CD4-positive, CD25-positive, alpha-beta regulatory T cell (primary cell): ENCODE data around the gene ZSWIM6. TPM values are rescaled to one million over a fixed set of nuclear protein-coding genes. Genes with fewer than 3 reads are reported as not detected.

ENCODE experiments used
- ATAC-seq, 2 donors: fragments of 150-1000 bp; cut with Tn5 transposase; one replicate each; pipeline ENCODE4 v1.10.0; 2021; ENCODE audit warnings: low read depth in 2 of 2, moderate number of reproducible peaks in 2 of 2, moderate library complexity in 1 of 2
- DNase-seq, 3 donors: peaks; one replicate each; pipeline versions ENCODE4 v3.0.0 to v3.0.0-alpha.2; 2012 to 2022; ENCODE audit warnings: mixed read lengths in 1 of 3
- H3K27ac ChIP-seq: one replicate; pipeline ENCODE4 v1.7.0; 2013; ENCODE audit warnings: mild to moderate bottlenecking, low read length; ENCODE audit not compliant: insufficient read depth, poor library complexity, severe bottlenecking
- H3K27me3 ChIP-seq: one replicate; pipeline ENCODE4 v1.7.0; 2013; ENCODE audit warnings: low read length; ENCODE audit not compliant: control insufficient read depth, insufficient read depth
- H3K36me3 ChIP-seq: one replicate; pipeline ENCODE4 v1.7.0; 2013; ENCODE audit warnings: mild to moderate bottlenecking, low read length, moderate library complexity; ENCODE audit not compliant: control insufficient read depth, insufficient read depth
- H3K4me1 ChIP-seq: 2 replicates; pipeline ENCODE4 v1.7.0; 2013; ENCODE audit warnings: mild to moderate bottlenecking, low read length; ENCODE audit not compliant: insufficient read depth, control insufficient read depth, poor library complexity, severe bottlenecking
- H3K4me3 ChIP-seq: one replicate; pipeline ENCODE4 v1.7.0; 2013; ENCODE audit warnings: low read depth, mild to moderate bottlenecking, low read length, moderate library complexity
- H3K9me3 ChIP-seq, 2 experiments: 1 replicate in 1 of 2; 2 replicates in 1 of 2; pipeline ENCODE4 v1.7.0; 2013; ENCODE audit warnings: low read length in 2 of 2, mild to moderate bottlenecking in 1 of 2, moderate library complexity in 1 of 2; ENCODE audit not compliant: control insufficient read depth in 2 of 2
- H3K27ac Mint-ChIP-seq, 3 donors: one replicate each; pipeline ENCODE4 v1.8.0; 2020 to 2022; ENCODE audit warnings: mild to moderate bottlenecking in 3 of 3, mixed read lengths in 3 of 3, moderate library complexity in 2 of 3
- H3K27me3 Mint-ChIP-seq: one replicate; pipeline ENCODE4 v1.8.0; 2022; ENCODE audit warnings: mild to moderate bottlenecking, mixed read lengths
- H3K36me3 Mint-ChIP-seq: one replicate; pipeline ENCODE4 v1.8.0; 2020; ENCODE audit warnings: mixed read lengths
- H3K4me1 Mint-ChIP-seq, 4 donors: one replicate each; pipeline ENCODE4 v1.8.0; 2020 to 2022; ENCODE audit warnings: mixed read lengths in 4 of 4, mild to moderate bottlenecking in 1 of 4
- H3K4me3 Mint-ChIP-seq, 4 donors: one replicate each; pipeline ENCODE4 v1.8.0; 2020 to 2022; ENCODE audit warnings: mild to moderate bottlenecking in 4 of 4, mixed read lengths in 4 of 4, moderate library complexity in 3 of 4
- H3K9me3 Mint-ChIP-seq, 7 donors: one replicate each; pipeline ENCODE4 v1.8.0; 2020 to 2022; ENCODE audit warnings: mixed read lengths in 7 of 7, mild to moderate bottlenecking in 3 of 7, moderate library complexity in 2 of 7
- polyA plus RNA-seq, 4 donors: library from polyadenylated mRNA; unstranded; fragments of 300-500 nt; fragmentation: Illumina TruSeq; gene quantifications; one replicate each; pipeline ENCODE4 v1.2.3, GENCODE V29; 2021
- total RNA-seq: library from RNA; stranded (reverse); gene quantifications from one replicate; pipeline ENCODE4 v1.2.3, GENCODE V29; 2022

The ZSWIM6 gene
- total and polyA plus RNA-seq, 5 donors from 2014 or later: 0.41 to 12.2 (median 0.59) TPM

DNA sequence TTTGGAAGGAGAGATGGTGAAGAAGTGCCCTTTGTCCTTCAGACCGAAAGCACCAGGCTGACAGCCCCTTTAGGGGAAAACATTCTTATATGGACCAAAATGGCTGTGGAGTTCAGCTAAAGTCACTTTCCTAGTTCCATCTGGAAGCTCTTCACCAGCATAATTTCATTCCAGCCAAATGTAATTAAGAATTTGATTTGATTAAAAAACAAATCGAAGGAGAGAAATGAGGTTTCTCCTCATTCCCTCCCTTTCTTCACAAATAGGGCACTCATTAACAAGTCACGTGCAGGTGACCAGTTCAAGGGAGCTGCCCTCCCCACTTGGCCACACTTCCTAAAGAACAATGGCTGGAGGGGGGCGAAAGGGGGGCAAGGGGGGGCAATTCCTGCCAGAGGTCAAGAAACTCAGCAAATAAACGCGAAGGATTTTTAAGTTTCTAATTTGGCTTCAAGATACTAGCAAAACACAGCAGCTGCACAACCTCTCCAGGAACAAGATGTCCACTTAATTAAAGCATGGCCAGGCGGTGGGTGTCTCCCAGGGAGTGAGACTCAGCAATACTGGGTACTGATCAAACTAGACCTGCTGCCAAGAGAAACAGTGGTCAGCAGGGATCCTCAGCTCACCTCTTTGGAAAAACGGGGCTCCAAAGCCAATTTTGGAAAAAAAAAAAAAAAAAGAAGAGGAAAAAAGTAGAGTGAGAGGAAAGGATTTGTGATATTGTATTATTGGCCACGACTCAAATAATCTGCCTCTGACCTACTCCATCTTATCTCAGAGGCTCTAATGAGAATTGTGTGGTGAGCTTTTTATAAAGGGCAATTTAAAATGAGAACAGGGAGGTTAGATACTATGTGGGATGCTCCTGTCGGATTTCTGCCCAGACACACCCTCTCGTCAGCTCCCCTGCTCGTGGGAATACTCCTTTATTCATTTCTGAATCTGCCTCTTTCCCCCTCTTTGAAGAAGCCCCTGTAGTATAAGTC, 254.3 kb downstream of the ZSWIM6 start:
- Histone ChIP-seq H3K4me3 (no peak overlapping the region), H3K9me3 (no peaks in the 10 kb centered on the region), H3K36me3 (no peaks in the 10 kb centered on the region), H3K4me1 (no peaks in the 10 kb centered on the region), H3K27me3 (no peaks in the 10 kb centered on the region), H3K27ac (no peak overlapping the region)
- ATAC-seq: no peak
- DNase-seq: no peak
- Mint-ChIP-seq H3K4me1 (no peaks in the 10 kb centered on the region), H3K36me3 (no peaks in the 10 kb centered on the region), H3K9me3 (peaks cover 0 to 3% (median 0%) of the 10 kb centered on the region in 7 donors), H3K4me3 (no peak overlapping the region), H3K27ac (no peak overlapping the region), H3K27me3 (peaks cover 17% of the 10 kb centered on the region)

GRCh38 chr5:61587125-61587524, 255.1 kb downstream of the ZSWIM6 start:
- no peak overlapping the region for H3K27ac Mint-ChIP-seq
- no peaks in the 10 kb centered on the region for H3K36me3 Mint-ChIP-seq
- DNase-seq (no peak), ATAC-seq (no peak)
- H3K4me1 Mint-ChIP-seq: no peaks in the 10 kb centered on the region
- H3K9me3 ChIP-seq: no peaks in the 10 kb centered on the region
- no peak overlapping the region for H3K27ac ChIP-seq
- no peaks in the 10 kb centered on the region for H3K36me3 ChIP-seq
- peaks cover 17% of the 10 kb centered on the region for H3K27me3 Mint-ChIP-seq
- H3K4me3 ChIP-seq: no peak overlapping the region
- no peaks in the 10 kb centered on the region for H3K4me1 ChIP-seq
- H3K27me3 ChIP-seq: no peaks in the 10 kb centered on the region
- peaks cover 0 to 2% (median 0%) of the 10 kb centered on the region in 7 donors for H3K9me3 Mint-ChIP-seq
- no peak overlapping the region for H3K4me3 Mint-ChIP-seq

DNA sequence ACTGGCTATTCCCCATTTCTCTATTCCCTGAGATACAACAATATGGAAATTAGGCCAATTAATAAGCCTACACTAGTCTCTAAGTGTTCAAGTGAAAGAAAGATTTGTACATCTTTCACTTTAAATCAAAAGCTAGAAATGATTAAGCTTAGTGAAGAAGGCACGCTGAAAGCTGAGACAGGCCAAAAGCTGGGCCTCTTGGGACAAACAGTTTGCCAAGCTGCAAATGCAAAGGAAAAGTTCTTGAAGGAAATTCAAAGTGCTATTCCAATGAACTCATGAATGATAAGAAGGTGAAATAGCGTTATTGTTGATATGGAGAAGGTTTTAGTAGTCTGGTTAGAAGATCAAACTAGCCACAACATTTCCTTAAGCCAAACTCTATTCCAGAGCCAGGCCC, 256.2 kb downstream of the ZSWIM6 start:
- H3K9me3 ChIP-seq: no peaks in the 10 kb centered on the region
- no peak for DNase-seq
- H3K36me3 ChIP-seq: no peaks in the 10 kb centered on the region
- no peak for ATAC-seq
- no peaks in the 10 kb centered on the region for H3K36me3 Mint-ChIP-seq
- no peak overlapping the region for H3K27ac ChIP-seq
- H3K4me1 Mint-ChIP-seq: no peaks in the 10 kb centered on the region
- no peak overlapping the region for H3K4me3 Mint-ChIP-seq
- H3K27me3 ChIP-seq: no peaks in the 10 kb centered on the region
- H3K27me3 Mint-ChIP-seq: peaks cover 17% of the 10 kb centered on the region
- H3K27ac Mint-ChIP-seq: no peak overlapping the region
- no peak overlapping the region for H3K4me3 ChIP-seq
- no peaks in the 10 kb centered on the region for H3K4me1 ChIP-seq
- peaks cover 0 to 2% (median 0%) of the 10 kb centered on the region in 7 donors for H3K9me3 Mint-ChIP-seq

DNA sequence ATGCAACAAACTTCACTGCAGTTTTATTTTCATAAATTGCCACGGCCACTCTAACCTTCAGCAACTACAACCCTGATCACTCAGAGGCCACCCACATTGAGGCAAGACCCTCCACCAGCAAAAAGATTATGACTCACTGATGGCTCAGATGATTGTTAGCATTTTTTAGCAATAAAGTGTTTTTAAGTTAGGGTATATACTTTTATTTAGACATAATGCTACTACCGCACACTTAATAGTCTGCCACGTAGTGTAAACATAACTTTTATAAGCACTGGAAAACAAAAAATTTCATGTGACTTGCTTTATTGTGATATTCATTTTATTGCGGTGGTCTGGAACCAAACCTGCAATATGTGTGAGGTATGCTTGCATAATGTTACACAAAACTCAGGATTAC, 257.9 kb downstream of the ZSWIM6 start:
- H3K4me3 ChIP-seq: no peak overlapping the region
- H3K9me3 Mint-ChIP-seq: peaks cover 0 to 5% (median 0%) of the 10 kb centered on the region in 7 donors
- DNase-seq: no peak
- H3K4me3 Mint-ChIP-seq: no peak overlapping the region
- H3K27me3 ChIP-seq: no peaks in the 10 kb centered on the region
- H3K9me3 ChIP-seq: no peaks in the 10 kb centered on the region
- no peak for ATAC-seq
- no peaks in the 10 kb centered on the region for H3K36me3 ChIP-seq
- no peaks in the 10 kb centered on the region for H3K4me1 ChIP-seq
- H3K36me3 Mint-ChIP-seq: no peaks in the 10 kb centered on the region
- H3K27me3 Mint-ChIP-seq: peaks cover 12% of the 10 kb centered on the region
- H3K27ac ChIP-seq: no peak overlapping the region
- H3K27ac Mint-ChIP-seq: no peak overlapping the region
- no peaks in the 10 kb centered on the region for H3K4me1 Mint-ChIP-seq

GRCh38 chr5:61590473-61590872, 258.4 kb downstream of the ZSWIM6 start:
- H3K27me3 ChIP-seq: no peaks in the 10 kb centered on the region
- H3K9me3 ChIP-seq: no peaks in the 10 kb centered on the region
- DNase-seq: no peak
- no peaks in the 10 kb centered on the region for H3K4me1 ChIP-seq
- Mint-ChIP-seq H3K27ac (no peak overlapping the region), H3K4me3 (no peak overlapping the region), H3K27me3 (peaks cover 12% of the 10 kb centered on the region), H3K36me3 (no peaks in the 10 kb centered on the region), H3K9me3 (peaks cover 0 to 5% (median 0%) of the 10 kb centered on the region in 7 donors), H3K4me1 (no peaks in the 10 kb centered on the region)
- H3K36me3 ChIP-seq: no peaks in the 10 kb centered on the region
- ATAC-seq: no peak
- no peak overlapping the region for H3K27ac ChIP-seq
- no peak overlapping the region for H3K4me3 ChIP-seq

DNA sequence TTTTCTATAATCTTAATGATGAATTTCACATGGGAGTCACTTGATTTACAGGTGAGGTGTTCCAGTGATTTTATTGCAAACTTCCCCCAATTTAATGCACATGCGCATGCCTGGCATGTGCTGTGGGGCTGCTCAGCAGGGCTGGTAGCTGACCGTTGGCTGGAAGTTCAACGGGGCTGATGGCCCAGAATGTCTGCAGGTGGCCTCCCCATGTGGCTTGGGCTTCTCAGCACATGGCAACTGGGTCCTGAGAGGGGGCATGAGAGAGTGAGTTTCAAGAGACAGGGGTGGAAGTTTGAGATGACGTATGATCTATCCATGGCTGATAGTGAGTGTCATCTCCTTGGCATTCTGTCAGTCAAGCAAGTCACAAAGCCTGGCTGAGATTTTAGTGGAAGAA, 259.8 kb downstream of the ZSWIM6 start:
- Histone ChIP-seq H3K27ac (no peak overlapping the region), H3K27me3 (no peaks in the 10 kb centered on the region), H3K4me3 (no peak overlapping the region), H3K36me3 (no peaks in the 10 kb centered on the region), H3K9me3 (no peaks in the 10 kb centered on the region), H3K4me1 (no peaks in the 10 kb centered on the region)
- DNase-seq (no peak), ATAC-seq (no peak)
- H3K4me3 Mint-ChIP-seq: no peak overlapping the region
- peaks cover 12% of the 10 kb centered on the region for H3K27me3 Mint-ChIP-seq
- no peaks in the 10 kb centered on the region for H3K4me1 Mint-ChIP-seq
- no peak overlapping the region for H3K27ac Mint-ChIP-seq
- no peaks in the 10 kb centered on the region for H3K36me3 Mint-ChIP-seq
- H3K9me3 Mint-ChIP-seq: peaks cover 0 to 5% (median 0%) of the 10 kb centered on the region in 7 donors

GRCh38 chr5:61595426-61595825, 263.4 kb downstream of the ZSWIM6 start:
- no peak overlapping the region for H3K4me3 Mint-ChIP-seq
- Histone ChIP-seq H3K4me3 (no peak overlapping the region), H3K4me1 (no peaks in the 10 kb centered on the region), H3K9me3 (no peaks in the 10 kb centered on the region), H3K27me3 (no peaks in the 10 kb centered on the region), H3K36me3 (no peaks in the 10 kb centered on the region), H3K27ac (no peak overlapping the region)
- H3K27me3 Mint-ChIP-seq: peaks cover 7% of the 10 kb centered on the region
- H3K27ac Mint-ChIP-seq: no peak overlapping the region
- no peak for DNase-seq
- H3K4me1 Mint-ChIP-seq: no peaks in the 10 kb centered on the region
- no peaks in the 10 kb centered on the region for H3K36me3 Mint-ChIP-seq
- ATAC-seq: no peak
- H3K9me3 Mint-ChIP-seq: peaks cover 0 to 5% (median 0%) of the 10 kb centered on the region in 7 donors
